ENCODE data around the gene LTF.
"Not testable (repeated sequence)": the region's sequence is repeated elsewhere in the genome, so short reads cannot be mapped to it uniquely, and the experiment has no call there.

GRCh38 chr3:46426476-46426875 lies 38.2 kb downstream of the LTF start:
- not testable (repeated sequence) for TF ChIP-seq CTCF (IDR thresholded peaks at IDR 0.05); POLR2A (IDR thresholded peaks at IDR 0.05); POLR2AphosphoS5 (IDR thresholded peaks at IDR 0.05); EP300 (IDR thresholded peaks at IDR 0.05; ENCODE audit: low read depth)
